ENCODE data around the gene BAG5. TPM values are rescaled to one million over a fixed set of nuclear protein-coding genes. Genes with fewer than 3 reads are reported as not detected.

BAG5 gene
- total and polyA plus RNA-seq, 2 of the 8 experiments (the other 6 are each of a cell fraction or from before 2014, with no cell fraction given), result 7.4 to 29.5 TPM

GRCh38 chr14:103568952-103569351 lies 6.5 kb upstream of the BAG5 start:
- H2BK120ac ChIP-seq (replicated peaks; ENCODE audit: low read depth, low read length), result no peak overlapping the region
- no peak overlapping the region for H3K4ac ChIP-seq (replicated peaks; ENCODE audit: insufficient read length, low read depth, low read length)
- H2BK20ac ChIP-seq (ENCODE audit: low read length), result no peak overlapping the region
- no peak overlapping the region for H4K91ac ChIP-seq (replicated peaks; ENCODE audit: insufficient read length, low read length)
- no peak overlapping the region for H3K23ac ChIP-seq (ENCODE audit: insufficient read length)
- DNase-seq (ENCODE audit: low read depth in 1 of 2, low spot score in 2 of 2), result no peak
- no peak overlapping the region for H2BK12ac ChIP-seq (ENCODE audit: low read depth, low read length)
- H3K36me3 ChIP-seq (ENCODE audit: control insufficient read depth in 2 of 4, insufficient read depth in 4 of 4, low read length in 3 of 4), result peaks cover 0 to 3% (median under 1%) of the 10 kb centered on the region in 4 experiments; a peak in 1 of 8 replicates
- H3K4me2 ChIP-seq (ENCODE audit: insufficient read depth in 1 of 2, low read depth in 2 of 2, low read length in 2 of 2), result no peak overlapping the region; a peak in 1 of 4 replicates
- H2AK5ac ChIP-seq (ENCODE audit: low read depth, low read length), result no peak overlapping the region
- H3K23me2 ChIP-seq (ENCODE audit: low read depth, low read length), result no peaks in the 10 kb centered on the region
- H3K56ac ChIP-seq (replicated peaks; ENCODE audit: insufficient read length, low read depth, low read length), result no peak overlapping the region
- H3K27me3 ChIP-seq (replicated peaks in 1 of 4; ENCODE audit: control insufficient read depth in 3 of 4, extremely low read depth in 1 of 4, insufficient read depth in 3 of 4, low read length in 3 of 4), result no peaks in the 10 kb centered on the region
- WGBS, 2 experiments (ENCODE audit: extremely low coverage in 1 of 2, insufficient coverage in 1 of 2, insufficient read length in 1 of 2, insufficient replicate concordance in 2 of 2, low coverage in 1 of 2, low lambda C conversion rate in 2 of 2, missing lambda C conversion rate in 1 of 2), result 79% methylated on average over 8 of the region's 8 CpGs; no CpG with 5 or more reads in 1 of the 2 experiments
- no peak overlapping the region for H3K27ac ChIP-seq (ENCODE audit: low read depth, low read length)
- peaks cover 0 to 47% of the 10 kb centered on the region in 2 experiments; a peak in 2 of 4 replicates for H3K79me2 ChIP-seq (ENCODE audit: control insufficient read depth in 1 of 2, insufficient read depth in 2 of 2, low read length in 2 of 2)
- no peak overlapping the region for H4K5ac ChIP-seq (ENCODE audit: insufficient read length, low read depth, low read length)
- no peak overlapping the region for H2AFZ ChIP-seq (ENCODE audit: low read length)
- H4K20me1 ChIP-seq (replicated peaks in 1 of 2; ENCODE audit: control insufficient read depth in 1 of 2, insufficient read depth in 2 of 2, low read length in 2 of 2), result peaks cover 2 to 7% of the 10 kb centered on the region in 2 experiments
- no peak overlapping the region for H3K9ac ChIP-seq (replicated peaks in 1 of 4; ENCODE audit: extremely low read depth in 1 of 4, low read depth in 3 of 4, low read length in 3 of 4)
- no peak overlapping the region for H2BK15ac ChIP-seq (ENCODE audit: low read length)
- no peak for FAIRE-seq
- H3K4me3 ChIP-seq (ENCODE audit: extremely low read depth in 1 of 4, insufficient read depth in 2 of 4, low read depth in 3 of 4, low read length in 4 of 4), result no peak overlapping the region
- H3K14ac ChIP-seq (ENCODE audit: insufficient read length), result no peak overlapping the region
- H3K79me1 ChIP-seq (ENCODE audit: low read depth, low read length), result peaks cover 11% of the 10 kb centered on the region; the same call in 1 of the 2 replicates
- CTCF ChIA-PET (ENCODE audit: partially characterized antibody), result interaction anchor here (0.6 to 1.1 kb wide), 5 partner anchors 16 to 428 kb away, joined by 3 to 5 read pairs (median 3); no protein-coding TSS in a partner anchor
- H3K9me3 ChIP-seq (ENCODE audit: insufficient read depth in 2 of 2, low read depth in 1 of 2, low read length in 1 of 2), result no peaks in the 10 kb centered on the region
- no peak overlapping the region for H2BK5ac ChIP-seq (ENCODE audit: low read depth, low read length)
- no peak overlapping the region for H4K8ac ChIP-seq (ENCODE audit: extremely low read depth, insufficient read depth, low read length)
- H3K4me1 ChIP-seq (replicated peaks in 1 of 4; ENCODE audit: control insufficient read depth in 3 of 4, insufficient read depth in 4 of 4, low read length in 3 of 4), result peaks cover 0 to 3% (median 0%) of the 10 kb centered on the region in 4 experiments; a peak in 3 of 7 replicates
- H3K18ac ChIP-seq (ENCODE audit: extremely low read depth, low read length), result no peak overlapping the region
- POLR2A ChIA-PET (ENCODE audit: partially characterized antibody), result interaction anchor here (0.6 to 2.4 kb wide), 2 partner anchors 12 to 47 kb away, joined by 3 to 8 read pairs; partner anchors contain the start of gene CKB
- TF ChIP-seq CTBP2 (IDR thresholded peaks at IDR 0.05; ENCODE audit: borderline replicate concordance, insufficient read depth, insufficient read length, low read length) (no peak), SP2 (IDR thresholded peaks at IDR 0.05; ENCODE audit: low read length) (no peak), SIN3A (conservative IDR thresholded peaks at IDR 0.05 in 1 of 2, IDR thresholded peaks at IDR 0.05 in 1 of 2; ENCODE audit: low read depth in 1 of 2, low read length in 2 of 2) (no peak), CBX8 (IDR thresholded peaks at IDR 0.05; ENCODE audit: borderline replicate concordance, low read depth, low read length) (no peak), SIRT6 (IDR thresholded peaks at IDR 0.05; ENCODE audit: low read length) (no peak), GTF2F1 (IDR thresholded peaks at IDR 0.05; ENCODE audit: borderline replicate concordance, low read depth, low read length) (no peak), RAD21 (IDR thresholded peaks at IDR 0.05 in 1 of 2, conservative IDR thresholded peaks at IDR 0.05 in 1 of 2; ENCODE audit: low read depth in 2 of 2, low read length in 2 of 2) (no peak), SIX5 (IDR thresholded peaks at IDR 0.05; ENCODE audit: low read depth, low read length) (no peak), GABPA (IDR thresholded peaks at IDR 0.05; ENCODE audit: borderline replicate concordance, insufficient read depth, low read length) (no peak), TCF12 (IDR thresholded peaks at IDR 0.05; ENCODE audit: low read depth, low read length) (no peak), POLR2A (IDR thresholded peaks at IDR 0.05; ENCODE audit: control extremely low read depth in 1 of 2, low read depth in 2 of 2, low read length in 2 of 2) (no peak), RXRA (IDR thresholded peaks at IDR 0.05; ENCODE audit: insufficient read depth, low read depth, low read length) (no peak)

Measured in H1 (cell line).